ENCODE measurements around the gene RHBDL1.

GRCh38 chr16:726188-726437, 50.6 kb downstream of the RHBDL1 start:
- TF ChIP-seq CTCF (IDR thresholded peaks at IDR 0.05; ENCODE audit: low read depth, low read length, missing input control): no peak
- TF ChIP-seq GABPA (IDR thresholded peaks at IDR 0.05 in 1 of 2, conservative IDR thresholded peaks at IDR 0.05 in 1 of 2): no peak
- TF ChIP-seq YY1 (IDR thresholded peaks at IDR 0.05): no peak
- no peak for TF ChIP-seq REST (IDR thresholded peaks at IDR 0.05)
- no peak for TF ChIP-seq JUND (IDR thresholded peaks at IDR 0.05)
- no peak for TF ChIP-seq SP1 (IDR thresholded peaks at IDR 0.05)
- no peak for TF ChIP-seq MAX (IDR thresholded peaks at IDR 0.05)
- TF ChIP-seq EGR1 (IDR thresholded peaks at IDR 0.05; ENCODE audit: low read depth in 2 of 2): no peak
- no peak for TF ChIP-seq ATF3 (IDR thresholded peaks at IDR 0.05)
- no peak for TF ChIP-seq RAD21 (IDR thresholded peaks at IDR 0.05)
- TF ChIP-seq RXRA (IDR thresholded peaks at IDR 0.05): no peak
- no peak for TF ChIP-seq TAF1 (conservative IDR thresholded peaks at IDR 0.05)
- no peak for TF ChIP-seq HNF4A (conservative IDR thresholded peaks at IDR 0.05)

Measured in liver (tissue), 3 donors.